ENCODE measurements around the gene ANXA9. TPM values are rescaled to one million over a fixed set of nuclear protein-coding genes. Genes with fewer than 3 reads are reported as not detected.

Gene ANXA9
- total RNA-seq, 1 donor from 2014 or later = 0.49 TPM

DNA sequence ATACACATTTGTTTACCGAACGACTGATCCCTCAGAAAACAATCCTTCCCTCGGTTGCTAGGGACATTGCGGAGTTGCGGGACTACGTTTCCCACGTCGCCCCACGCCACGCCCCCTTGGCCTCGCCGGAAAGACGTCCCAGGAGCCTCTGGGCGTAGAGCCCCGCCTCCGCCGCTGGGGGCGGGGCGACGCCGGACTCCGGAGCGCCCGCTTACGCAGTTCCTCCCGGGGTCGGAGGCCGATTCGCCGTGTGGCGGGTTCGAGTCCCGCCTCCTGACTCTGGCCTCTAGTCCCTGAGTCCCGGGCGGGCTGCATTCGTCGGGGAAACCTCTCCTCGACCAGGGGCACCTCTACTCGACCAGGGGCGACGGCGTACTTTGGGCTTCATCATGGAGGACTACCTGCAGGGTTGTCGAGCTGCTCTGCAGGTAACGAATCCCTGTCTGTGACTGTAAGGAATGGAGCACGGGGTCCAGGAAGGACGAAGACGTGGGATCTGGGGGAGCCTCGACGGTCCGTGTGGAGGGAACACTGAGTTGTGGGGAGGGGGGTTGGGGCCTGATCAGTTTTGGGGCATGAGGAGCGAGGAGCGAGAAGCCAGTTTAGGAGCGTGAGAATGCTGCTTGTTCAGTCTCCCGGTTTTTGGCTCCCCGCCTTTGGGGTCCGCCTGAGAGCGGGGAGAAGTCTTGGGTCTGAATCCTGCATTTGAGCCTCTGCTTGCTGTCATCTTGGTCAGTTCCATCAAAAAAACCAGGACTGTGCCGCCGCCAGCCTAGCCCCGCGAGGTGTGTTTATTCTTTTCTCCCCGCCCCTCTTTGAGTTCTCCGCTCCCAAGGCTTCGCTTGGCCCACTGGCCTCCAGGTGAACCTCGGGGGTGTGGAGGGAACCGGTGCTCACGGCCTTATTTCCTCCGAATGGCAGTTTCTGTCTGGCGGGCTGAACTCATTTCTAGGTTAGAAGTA lies 26.4 kb downstream of the ANXA9 start, which contains the start of gene PRUNE1:
Gene PRUNE1 (plus strand): TSS at position 206 of the 962 bp plus-strand sequence. CDS start 184 bp downstream, at position 390.
- peak; percentile 28 to 61 for TF ChIP-seq POLR2A (IDR thresholded peaks at IDR 0.05)
- peak; percentile 93 to 94 for TF ChIP-seq POLR2AphosphoS5 (IDR thresholded peaks at IDR 0.05; ENCODE audit: insufficient read depth in 1 of 2, low read depth in 1 of 2)
- TF ChIP-seq, protein P1, sequence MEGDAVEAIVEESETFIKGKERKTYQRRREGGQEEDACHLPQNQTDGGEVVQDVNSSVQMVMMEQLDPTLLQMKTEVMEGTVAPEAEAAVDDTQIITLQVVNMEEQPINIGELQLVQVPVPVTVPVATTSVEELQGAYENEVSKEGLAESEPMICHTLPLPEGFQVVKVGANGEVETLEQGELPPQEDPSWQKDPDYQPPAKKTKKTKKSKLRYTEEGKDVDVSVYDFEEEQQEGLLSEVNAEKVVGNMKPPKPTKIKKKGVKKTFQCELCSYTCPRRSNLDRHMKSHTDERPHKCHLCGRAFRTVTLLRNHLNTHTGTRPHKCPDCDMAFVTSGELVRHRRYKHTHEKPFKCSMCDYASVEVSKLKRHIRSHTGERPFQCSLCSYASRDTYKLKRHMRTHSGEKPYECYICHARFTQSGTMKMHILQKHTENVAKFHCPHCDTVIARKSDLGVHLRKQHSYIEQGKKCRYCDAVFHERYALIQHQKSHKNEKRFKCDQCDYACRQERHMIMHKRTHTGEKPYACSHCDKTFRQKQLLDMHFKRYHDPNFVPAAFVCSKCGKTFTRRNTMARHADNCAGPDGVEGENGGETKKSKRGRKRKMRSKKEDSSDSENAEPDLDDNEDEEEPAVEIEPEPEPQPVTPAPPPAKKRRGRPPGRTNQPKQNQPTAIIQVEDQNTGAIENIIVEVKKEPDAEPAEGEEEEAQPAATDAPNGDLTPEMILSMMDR (IDR thresholded peaks at IDR 0.05) = no peak
- Histone ChIP-seq H3K9me3 (no peaks in the 10 kb centered on the region), H3K36me3 (no peaks in the 10 kb centered on the region), H3K4me1 (peaks cover 69% of the 10 kb centered on the region), H3K4me3 (peak within 1 kb of the TSS; percentile 70 to 85), H3K27ac (peak within 1 kb of the TSS; percentile 93), H3K27me3 (no peaks in the 10 kb centered on the region)
- intact Hi-C loops (cut with DNase I) = no loop called here
- peak in 1 of 2 donors; percentile 92 for DNase-seq (ENCODE audit: extremely low spot score in 2 of 2)

DNA sequence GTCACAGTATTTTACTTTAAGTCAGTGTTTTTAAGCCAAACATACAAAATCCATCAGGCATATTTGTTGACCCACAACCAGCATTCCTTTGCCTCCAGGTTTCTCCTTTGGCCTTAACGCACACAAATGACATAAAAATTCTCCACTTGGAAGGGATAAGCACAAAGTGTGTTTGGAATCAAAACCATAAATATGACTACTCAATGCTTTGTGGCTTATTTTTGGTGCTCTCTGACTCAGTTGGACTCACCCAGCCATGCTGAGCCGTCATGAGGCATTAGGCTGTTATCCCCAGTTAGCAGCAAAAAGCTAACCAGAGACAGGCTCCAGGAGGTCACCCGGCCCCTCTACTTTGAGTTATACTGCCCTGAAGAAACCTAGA lies 27.1 kb downstream of the ANXA9 start:
- Histone ChIP-seq H3K9me3 (no peaks in the 10 kb centered on the region), H3K27ac (peak overlapping the region; percentile 93), H3K4me3 (peak overlapping the region; percentile 70 to 85), H3K27me3 (no peaks in the 10 kb centered on the region), H3K4me1 (peaks cover 63% of the 10 kb centered on the region), H3K36me3 (no peaks in the 10 kb centered on the region)
- no peak for DNase-seq (ENCODE audit: extremely low spot score in 2 of 2)
- TF ChIP-seq, protein P1 (IDR thresholded peaks at IDR 0.05) = no peak
- TF ChIP-seq POLR2A (IDR thresholded peaks at IDR 0.05) = no peak
- no peak for TF ChIP-seq POLR2AphosphoS5 (IDR thresholded peaks at IDR 0.05; ENCODE audit: insufficient read depth in 1 of 2, low read depth in 1 of 2)
- intact Hi-C loops (cut with DNase I) = no loop called here

DNA sequence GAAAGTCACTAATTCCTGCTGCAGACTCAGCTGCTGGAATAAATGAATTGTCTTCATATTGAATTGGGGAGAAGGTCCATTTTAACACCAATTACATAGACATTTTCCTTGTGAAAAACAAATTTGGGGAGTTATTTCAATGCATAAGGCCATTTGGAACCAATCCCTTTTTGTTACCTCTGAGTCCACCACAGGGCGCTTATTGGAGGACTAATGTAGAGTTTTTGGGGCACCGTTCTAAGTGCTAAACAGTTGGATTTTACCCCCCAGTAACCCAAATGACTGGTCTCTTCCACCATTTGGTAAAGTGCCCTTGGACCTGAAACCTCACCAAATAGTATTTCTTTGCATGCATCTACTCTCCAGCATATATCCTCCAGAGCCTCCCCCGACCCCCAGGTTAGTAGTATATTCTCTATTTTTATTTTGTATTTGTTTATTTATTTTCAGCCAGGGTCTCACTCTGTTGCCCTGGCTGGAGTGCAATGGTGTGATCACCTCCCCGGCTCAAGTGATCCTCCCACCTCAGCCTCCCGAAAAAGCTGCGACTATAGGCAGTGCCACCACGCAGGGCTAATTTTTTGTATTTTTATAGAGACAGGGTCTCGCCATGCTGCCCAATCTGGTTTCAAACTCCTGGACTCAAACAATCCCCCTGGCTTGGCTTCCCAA lies 27.7 kb downstream of the ANXA9 start:
- intact Hi-C loops (cut with DNase I) = no loop called here
- H3K4me1 ChIP-seq = peaks cover 57% of the 10 kb centered on the region
- no peaks in the 10 kb centered on the region for H3K27me3 ChIP-seq
- no peak for DNase-seq (ENCODE audit: extremely low spot score in 2 of 2)
- TF ChIP-seq POLR2AphosphoS5 (IDR thresholded peaks at IDR 0.05; ENCODE audit: insufficient read depth in 1 of 2, low read depth in 1 of 2) = no peak
- TF ChIP-seq, protein P1 (IDR thresholded peaks at IDR 0.05) = no peak
- TF ChIP-seq POLR2A (IDR thresholded peaks at IDR 0.05) = no peak
- peak overlapping the region; percentile 93 for H3K27ac ChIP-seq
- H3K4me3 ChIP-seq = peak overlapping the region; percentile 70 to 85
- no peaks in the 10 kb centered on the region for H3K36me3 ChIP-seq
- H3K9me3 ChIP-seq = no peaks in the 10 kb centered on the region

DNA sequence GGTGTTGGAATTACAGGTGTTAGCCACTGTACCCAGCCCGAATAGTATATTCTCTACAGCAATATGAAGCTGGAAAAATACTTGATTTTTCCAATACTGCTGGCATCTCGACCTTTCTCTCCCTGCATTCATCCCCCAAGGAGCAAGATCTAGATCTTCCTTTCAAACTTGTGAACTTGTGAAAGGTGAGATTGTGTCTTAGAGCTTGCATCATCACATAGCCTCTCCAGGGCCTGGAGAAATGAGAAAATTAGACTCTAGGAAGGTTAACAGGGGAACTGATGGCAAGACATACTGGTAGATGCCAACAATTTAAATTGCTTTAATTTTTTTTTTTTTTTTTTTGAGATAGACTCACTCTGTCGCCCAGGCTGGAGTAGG lies 28.2 kb downstream of the ANXA9 start:
- Histone ChIP-seq H3K9me3 (no peaks in the 10 kb centered on the region), H3K36me3 (no peaks in the 10 kb centered on the region), H3K4me1 (peaks cover 51% of the 10 kb centered on the region), H3K4me3 (no peak overlapping the region), H3K27me3 (no peaks in the 10 kb centered on the region), H3K27ac (no peak overlapping the region)
- TF ChIP-seq POLR2A (IDR thresholded peaks at IDR 0.05) (no peak), POLR2AphosphoS5 (IDR thresholded peaks at IDR 0.05; ENCODE audit: insufficient read depth in 1 of 2, low read depth in 1 of 2) (no peak)
- TF ChIP-seq, protein P1 (IDR thresholded peaks at IDR 0.05) = no peak
- no peak for DNase-seq (ENCODE audit: extremely low spot score in 2 of 2)
- intact Hi-C loops (cut with DNase I) = no loop called here
